Measurements from ENCODE around the gene BTBD18. TPM values are rescaled to one million over a fixed set of nuclear protein-coding genes. Genes with fewer than 3 reads are reported as not detected.

BTBD18 gene
- total and polyA plus RNA-seq, 4 donors, result 0.13 TPM; not detected in 3

DNA sequence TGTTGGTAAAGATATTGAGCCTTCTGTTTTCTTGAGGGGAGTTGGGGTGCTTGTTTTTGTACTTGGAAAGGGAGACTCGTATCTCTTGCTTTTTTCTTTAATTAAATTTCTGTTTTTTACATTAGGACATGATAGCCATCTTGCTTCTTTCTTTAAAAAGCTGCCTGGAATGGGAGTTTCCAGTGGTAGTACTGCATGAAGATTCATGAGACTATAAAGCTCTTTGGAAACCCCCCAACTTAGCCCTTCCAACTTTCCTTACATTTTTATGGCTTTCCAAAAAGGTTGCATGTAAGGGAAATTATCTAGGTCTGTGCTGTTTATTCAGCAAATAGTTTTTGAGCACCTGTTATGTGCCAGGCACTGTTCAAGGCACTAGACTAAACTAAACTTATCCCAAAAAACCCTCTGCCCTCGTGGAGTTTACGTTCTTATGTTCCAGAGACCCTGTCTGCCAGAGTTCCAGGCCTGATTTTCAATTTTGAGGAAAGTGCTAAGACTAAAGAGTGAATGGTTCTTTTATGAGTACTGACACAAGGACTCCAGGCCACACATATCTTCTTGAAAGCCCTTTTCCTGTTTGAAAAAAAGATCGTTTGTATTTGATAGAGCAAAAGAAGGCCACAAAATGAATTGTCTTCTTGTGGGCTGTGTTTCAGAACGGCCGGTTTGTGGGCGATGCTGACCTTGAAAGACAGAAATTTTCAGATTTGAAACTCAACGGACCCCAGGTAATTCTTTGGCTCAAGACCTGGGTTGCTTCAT, 41.9 kb upstream of the BTBD18 start:
- DNase-seq (ENCODE audit: low spot score), result no peak
- no peak overlapping the region for H3K4me3 ChIP-seq (ENCODE audit: low read depth in 1 of 3, low read length in 3 of 3)
- H3K27me3 ChIP-seq (ENCODE audit: control insufficient read depth in 4 of 4, insufficient read depth in 4 of 4, low read length in 3 of 4), result no peaks in the 10 kb centered on the region
- H3K9ac ChIP-seq (ENCODE audit: low read depth in 1 of 2, low read length in 2 of 2), result no peak overlapping the region
- H3K36me3 ChIP-seq (ENCODE audit: control insufficient read depth in 4 of 4, insufficient read depth in 3 of 4, low read depth in 1 of 4, low read length in 3 of 4), result peaks cover 7 to 30% (median 18%) of the 10 kb centered on the region in 4 donors
- no peaks in the 10 kb centered on the region for H3K9me3 ChIP-seq (ENCODE audit: control insufficient read depth in 4 of 4, low read length in 3 of 4)
- WGBS, result 69% methylated on average over 8 of the region's 8 CpGs
- H3K27ac ChIP-seq (ENCODE audit: low read depth in 1 of 2, low read length in 2 of 2), result peak overlapping the region in 1 of 2 donors; percentile 28
- peaks cover 8 to 36% (median 28%) of the 10 kb centered on the region in 4 donors for H3K4me1 ChIP-seq (ENCODE audit: control insufficient read depth in 4 of 4, insufficient read depth in 4 of 4, low read length in 3 of 4)
- no peak for TF ChIP-seq FOXA2 (IDR thresholded peaks at IDR 0.05)
- no peak for TF ChIP-seq FOXA1 (IDR thresholded peaks at IDR 0.05)
- no peak for TF ChIP-seq RXRA (IDR thresholded peaks at IDR 0.05)
- TF ChIP-seq, protein P1, sequence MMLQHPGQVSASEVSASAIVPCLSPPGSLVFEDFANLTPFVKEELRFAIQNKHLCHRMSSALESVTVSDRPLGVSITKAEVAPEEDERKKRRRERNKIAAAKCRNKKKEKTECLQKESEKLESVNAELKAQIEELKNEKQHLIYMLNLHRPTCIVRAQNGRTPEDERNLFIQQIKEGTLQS (IDR thresholded peaks at IDR 0.05), result no peak
- TF ChIP-seq JUND (IDR thresholded peaks at IDR 0.05), result no peak
- TF ChIP-seq NR2F2 (IDR thresholded peaks at IDR 0.05), result no peak
- no peak for TF ChIP-seq SP1 (IDR thresholded peaks at IDR 0.05)
- TF ChIP-seq EGR1 (IDR thresholded peaks at IDR 0.05; ENCODE audit: low read depth in 2 of 2), result no peak
- TF ChIP-seq, protein P2, sequence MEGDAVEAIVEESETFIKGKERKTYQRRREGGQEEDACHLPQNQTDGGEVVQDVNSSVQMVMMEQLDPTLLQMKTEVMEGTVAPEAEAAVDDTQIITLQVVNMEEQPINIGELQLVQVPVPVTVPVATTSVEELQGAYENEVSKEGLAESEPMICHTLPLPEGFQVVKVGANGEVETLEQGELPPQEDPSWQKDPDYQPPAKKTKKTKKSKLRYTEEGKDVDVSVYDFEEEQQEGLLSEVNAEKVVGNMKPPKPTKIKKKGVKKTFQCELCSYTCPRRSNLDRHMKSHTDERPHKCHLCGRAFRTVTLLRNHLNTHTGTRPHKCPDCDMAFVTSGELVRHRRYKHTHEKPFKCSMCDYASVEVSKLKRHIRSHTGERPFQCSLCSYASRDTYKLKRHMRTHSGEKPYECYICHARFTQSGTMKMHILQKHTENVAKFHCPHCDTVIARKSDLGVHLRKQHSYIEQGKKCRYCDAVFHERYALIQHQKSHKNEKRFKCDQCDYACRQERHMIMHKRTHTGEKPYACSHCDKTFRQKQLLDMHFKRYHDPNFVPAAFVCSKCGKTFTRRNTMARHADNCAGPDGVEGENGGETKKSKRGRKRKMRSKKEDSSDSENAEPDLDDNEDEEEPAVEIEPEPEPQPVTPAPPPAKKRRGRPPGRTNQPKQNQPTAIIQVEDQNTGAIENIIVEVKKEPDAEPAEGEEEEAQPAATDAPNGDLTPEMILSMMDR (IDR thresholded peaks at IDR 0.05; ENCODE audit: low read depth, low read length, missing input control), result no peak
- no peak for TF ChIP-seq HNF4A (conservative IDR thresholded peaks at IDR 0.05)
- TF ChIP-seq TAF1 (conservative IDR thresholded peaks at IDR 0.05), result no peak
- TF ChIP-seq, protein P3, sequence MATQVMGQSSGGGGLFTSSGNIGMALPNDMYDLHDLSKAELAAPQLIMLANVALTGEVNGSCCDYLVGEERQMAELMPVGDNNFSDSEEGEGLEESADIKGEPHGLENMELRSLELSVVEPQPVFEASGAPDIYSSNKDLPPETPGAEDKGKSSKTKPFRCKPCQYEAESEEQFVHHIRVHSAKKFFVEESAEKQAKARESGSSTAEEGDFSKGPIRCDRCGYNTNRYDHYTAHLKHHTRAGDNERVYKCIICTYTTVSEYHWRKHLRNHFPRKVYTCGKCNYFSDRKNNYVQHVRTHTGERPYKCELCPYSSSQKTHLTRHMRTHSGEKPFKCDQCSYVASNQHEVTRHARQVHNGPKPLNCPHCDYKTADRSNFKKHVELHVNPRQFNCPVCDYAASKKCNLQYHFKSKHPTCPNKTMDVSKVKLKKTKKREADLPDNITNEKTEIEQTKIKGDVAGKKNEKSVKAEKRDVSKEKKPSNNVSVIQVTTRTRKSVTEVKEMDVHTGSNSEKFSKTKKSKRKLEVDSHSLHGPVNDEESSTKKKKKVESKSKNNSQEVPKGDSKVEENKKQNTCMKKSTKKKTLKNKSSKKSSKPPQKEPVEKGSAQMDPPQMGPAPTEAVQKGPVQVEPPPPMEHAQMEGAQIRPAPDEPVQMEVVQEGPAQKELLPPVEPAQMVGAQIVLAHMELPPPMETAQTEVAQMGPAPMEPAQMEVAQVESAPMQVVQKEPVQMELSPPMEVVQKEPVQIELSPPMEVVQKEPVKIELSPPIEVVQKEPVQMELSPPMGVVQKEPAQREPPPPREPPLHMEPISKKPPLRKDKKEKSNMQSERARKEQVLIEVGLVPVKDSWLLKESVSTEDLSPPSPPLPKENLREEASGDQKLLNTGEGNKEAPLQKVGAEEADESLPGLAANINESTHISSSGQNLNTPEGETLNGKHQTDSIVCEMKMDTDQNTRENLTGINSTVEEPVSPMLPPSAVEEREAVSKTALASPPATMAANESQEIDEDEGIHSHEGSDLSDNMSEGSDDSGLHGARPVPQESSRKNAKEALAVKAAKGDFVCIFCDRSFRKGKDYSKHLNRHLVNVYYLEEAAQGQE (IDR thresholded peaks at IDR 0.05), result no peak
- TF ChIP-seq, protein P4, sequence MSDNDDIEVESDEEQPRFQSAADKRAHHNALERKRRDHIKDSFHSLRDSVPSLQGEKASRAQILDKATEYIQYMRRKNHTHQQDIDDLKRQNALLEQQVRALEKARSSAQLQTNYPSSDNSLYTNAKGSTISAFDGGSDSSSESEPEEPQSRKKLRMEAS (IDR thresholded peaks at IDR 0.05), result no peak
- no peak for TF ChIP-seq RAD21 (IDR thresholded peaks at IDR 0.05)
- TF ChIP-seq YY1 (IDR thresholded peaks at IDR 0.05), result no peak
- TF ChIP-seq, protein P5, sequence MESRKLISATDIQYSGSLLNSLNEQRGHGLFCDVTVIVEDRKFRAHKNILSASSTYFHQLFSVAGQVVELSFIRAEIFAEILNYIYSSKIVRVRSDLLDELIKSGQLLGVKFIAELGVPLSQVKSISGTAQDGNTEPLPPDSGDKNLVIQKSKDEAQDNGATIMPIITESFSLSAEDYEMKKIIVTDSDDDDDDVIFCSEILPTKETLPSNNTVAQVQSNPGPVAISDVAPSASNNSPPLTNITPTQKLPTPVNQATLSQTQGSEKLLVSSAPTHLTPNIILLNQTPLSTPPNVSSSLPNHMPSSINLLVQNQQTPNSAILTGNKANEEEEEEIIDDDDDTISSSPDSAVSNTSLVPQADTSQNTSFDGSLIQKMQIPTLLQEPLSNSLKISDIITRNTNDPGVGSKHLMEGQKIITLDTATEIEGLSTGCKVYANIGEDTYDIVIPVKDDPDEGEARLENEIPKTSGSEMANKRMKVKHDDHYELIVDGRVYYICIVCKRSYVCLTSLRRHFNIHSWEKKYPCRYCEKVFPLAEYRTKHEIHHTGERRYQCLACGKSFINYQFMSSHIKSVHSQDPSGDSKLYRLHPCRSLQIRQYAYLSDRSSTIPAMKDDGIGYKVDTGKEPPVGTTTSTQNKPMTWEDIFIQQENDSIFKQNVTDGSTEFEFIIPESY (IDR thresholded peaks at IDR 0.05), result no peak
- TF ChIP-seq GABPA (IDR thresholded peaks at IDR 0.05 in 1 of 2, conservative IDR thresholded peaks at IDR 0.05 in 1 of 2), result no peak
- no peak for TF ChIP-seq HNF4G (IDR thresholded peaks at IDR 0.05)
